Loucy (cell line): ENCODE measurements around the gene RBFOX2.

Source experiments
- H2AFZ ChIP-seq: fragments of 200-600 bp; sonication (generic); 2 replicates; pipeline ENCODE4 v1.6.0; 2016; ENCODE audit warnings: antibody characterized with exemption, mild to moderate bottlenecking, low read length, moderate library complexity
- H3F3A ChIP-seq: fragments of 200-600 bp; 2 replicates; pipeline ENCODE4 v1.6.0; 2016; ENCODE audit warnings: antibody characterized with exemption, low read depth, mild to moderate bottlenecking
- H3K27me3 ChIP-seq: fragments of 200-600 bp; sonication (generic); 2 replicates; pipeline ENCODE4 v1.6.1; 2014; ENCODE audit warnings: low read length, mild to moderate bottlenecking; ENCODE audit not compliant: insufficient read depth, poor library complexity, severe bottlenecking
- H3K36me3 ChIP-seq: fragments of 200-600 bp; sonication (generic); 2 replicates; pipeline ENCODE4 v1.6.1; 2016; ENCODE audit warnings: low read length; ENCODE audit not compliant: insufficient read depth
- H3K4me1 ChIP-seq: fragments of 200-600 bp; sonication (generic); 2 replicates; pipeline ENCODE4 v1.5.1; 2014; ENCODE audit warnings: low read length, mild to moderate bottlenecking; ENCODE audit not compliant: insufficient read depth, poor library complexity, severe bottlenecking
- H3K4me2 ChIP-seq: fragments of 200-600 bp; sonication (generic); 2 replicates; pipeline ENCODE4 v1.6.0; 2014; ENCODE audit warnings: antibody characterized with exemption, low read length, low read depth, mild to moderate bottlenecking; ENCODE audit not compliant: poor library complexity, severe bottlenecking
- H3K4me3 ChIP-seq: fragments of 200-600 bp; sonication (generic); 2 replicates; pipeline ENCODE4 v1.5.1; 2014; ENCODE audit warnings: low read length, mild to moderate bottlenecking, mixed read lengths; ENCODE audit not compliant: poor library complexity, severe bottlenecking
- H3K79me2 ChIP-seq: fragments of 200-600 bp; sonication (generic); 2 replicates; pipeline ENCODE4 v1.6.1; 2014; ENCODE audit warnings: low read length; ENCODE audit not compliant: insufficient read depth
- H3K9ac ChIP-seq: fragments of 200-600 bp; sonication (generic); 2 replicates; pipeline ENCODE4 v1.6.0; 2014; ENCODE audit warnings: mild to moderate bottlenecking, low read depth, low read length, moderate library complexity; ENCODE audit not compliant: poor library complexity, severe bottlenecking
- H3K9me2 ChIP-seq: fragments of 200-600 bp; sonication (generic); replicated peaks from 2 replicates; pipeline ENCODE4 v1.6.1; 2016; ENCODE audit warnings: low read depth, low read length, mixed read lengths
- H3K9me3 ChIP-seq: fragments of 200-600 bp; sonication (generic); 2 replicates; pipeline ENCODE4 v1.6.1; 2014; ENCODE audit warnings: mild to moderate bottlenecking, antibody characterized with exemption, low read length, low read depth; ENCODE audit not compliant: insufficient read depth
- H4K20me1 ChIP-seq: fragments of 200-600 bp; sonication (generic); 2 replicates; pipeline ENCODE4 v1.6.0; 2014; ENCODE audit warnings: antibody characterized with exemption, low read length, mild to moderate bottlenecking; ENCODE audit not compliant: insufficient read depth, poor library complexity, severe bottlenecking
- CTCF ChIP-seq: fragments of 200-600 bp; sonication (generic); conservative IDR thresholded peaks from 2 replicates; pipeline ENCODE4 v1.5.1; 2014; ENCODE audit warnings: mild to moderate bottlenecking, antibody characterized with exemption, low read length
- EZH2phosphoT487 ChIP-seq: fragments of 200-600 bp; IDR thresholded peaks from 2 replicates; pipeline ENCODE4 v1.6.1; 2018; ENCODE audit warnings: antibody characterized with exemption, mild to moderate bottlenecking, moderate library complexity, borderline replicate concordance

The RBFOX2 gene

GRCh38 chr22:35726398-35726797 is 302.2 kb downstream of the RBFOX2 start:
- Histone ChIP-seq H2AFZ (no peak overlapping the region), H3K79me2 (no peaks in the 10 kb centered on the region), H3K4me2 (no peak overlapping the region), H3K4me1 (peaks cover 4% of the 10 kb centered on the region), H3K4me3 (no peak overlapping the region), H3K9me2 (no peaks in the 10 kb centered on the region), H3K9ac (no peak overlapping the region), H3F3A (no peaks in the 10 kb centered on the region), H4K20me1 (no peaks in the 10 kb centered on the region), H3K9me3 (no peaks in the 10 kb centered on the region), H3K36me3 (no peaks in the 10 kb centered on the region), H3K27me3 (no peaks in the 10 kb centered on the region)
- no peak for TF ChIP-seq CTCF
- no peak for TF ChIP-seq EZH2phosphoT487

- Histone ChIP-seq H2AFZ (no peak overlapping the region), H3K4me1 (peaks cover 4% of the 10 kb centered on the region), H3K9ac (no peak overlapping the region)
These were observed 303.1 kb downstream of the RBFOX2 start for GRCh38 chr22:35725521-35725920.

GRCh38 chr22:35721960-35722359 is 306.7 kb downstream of the RBFOX2 start:
- H3K79me2 ChIP-seq, result no peaks in the 10 kb centered on the region
- H2AFZ ChIP-seq, result no peak overlapping the region
- H3K4me3 ChIP-seq, result no peak overlapping the region
- H3K36me3 ChIP-seq, result no peaks in the 10 kb centered on the region
- H3F3A ChIP-seq, result no peaks in the 10 kb centered on the region
- no peaks in the 10 kb centered on the region for H3K27me3 ChIP-seq
- no peaks in the 10 kb centered on the region for H3K9me3 ChIP-seq
- H3K4me1 ChIP-seq, result peaks cover 4% of the 10 kb centered on the region
- H3K9me2 ChIP-seq, result no peaks in the 10 kb centered on the region
- no peak overlapping the region for H3K4me2 ChIP-seq
- no peaks in the 10 kb centered on the region for H4K20me1 ChIP-seq
- no peak overlapping the region for H3K9ac ChIP-seq
- TF ChIP-seq EZH2phosphoT487 (no peak), CTCF (no peak)

More at GRCh38 chr22:35725521-35725920, 303.1 kb downstream of the RBFOX2 start:
- Histone ChIP-seq H3K9me2 (no peaks in the 10 kb centered on the region), H3K79me2 (no peaks in the 10 kb centered on the region), H3K9me3 (no peaks in the 10 kb centered on the region), H3K4me2 (no peak overlapping the region), H3K36me3 (no peaks in the 10 kb centered on the region), H3K4me3 (no peak overlapping the region), H3F3A (no peaks in the 10 kb centered on the region), H4K20me1 (no peaks in the 10 kb centered on the region), H3K27me3 (no peaks in the 10 kb centered on the region)
- TF ChIP-seq EZH2phosphoT487 (no peak), CTCF (no peak)
